ENCODE results near the gene THRA.

The THRA gene

DNA sequence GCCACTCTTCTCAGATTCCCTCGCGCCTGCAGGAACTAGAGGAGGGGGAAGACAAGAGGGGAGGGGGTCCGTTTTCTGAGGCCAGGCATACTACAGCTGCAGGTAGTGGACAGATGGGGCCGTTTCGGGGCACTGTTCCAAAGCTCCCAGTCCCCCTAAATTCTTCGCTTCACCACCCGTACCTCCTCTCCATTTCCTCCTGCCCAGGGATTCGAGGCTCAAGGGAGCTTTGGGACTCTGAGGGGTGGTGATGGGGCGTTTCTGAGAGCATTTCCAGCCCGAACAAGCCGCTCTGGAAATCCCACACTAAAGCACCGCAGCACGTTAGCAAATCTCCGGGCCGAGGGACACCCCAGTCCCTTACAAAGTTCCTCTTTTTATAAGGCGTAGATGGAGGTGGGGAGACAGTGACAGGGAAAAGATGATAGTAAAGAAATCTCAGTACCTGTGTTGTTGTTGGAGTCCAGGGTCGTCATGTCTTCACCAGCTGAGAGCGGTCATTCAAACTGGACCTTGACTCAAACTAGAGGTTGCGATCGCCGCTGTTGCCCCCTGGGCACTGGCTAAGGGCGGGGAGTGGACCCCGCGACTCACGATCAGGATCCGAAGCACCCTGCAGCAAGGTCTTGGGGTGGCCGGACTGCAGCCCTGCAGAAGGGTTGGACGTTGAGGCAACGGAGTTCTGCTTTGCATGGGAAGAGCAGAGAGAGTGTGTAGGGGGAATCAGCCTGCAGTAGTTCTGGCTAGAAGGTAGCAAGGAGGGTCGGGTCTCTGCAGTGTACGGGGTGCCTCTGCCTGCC lies 37.1 kb downstream of the THRA start (continued):
- no peak for TF ChIP-seq GLIS3 (CRISPR knock-in tag; IDR thresholded peaks at IDR 0.05)
- TF ChIP-seq BACH2 (CRISPR knock-in tag; IDR thresholded peaks at IDR 0.05; ENCODE audit: borderline replicate concordance): no peak
- TF ChIP-seq OSR1 (CRISPR knock-in tag; IDR thresholded peaks at IDR 0.05): no peak
- TF ChIP-seq CREB5 (CRISPR knock-in tag; IDR thresholded peaks at IDR 0.05; ENCODE audit: low read depth): no peak
- TF ChIP-seq TOX (CRISPR knock-in tag; IDR thresholded peaks at IDR 0.05; ENCODE audit: borderline replicate concordance): no peak
- TF ChIP-seq ARNTL (CRISPR knock-in tag; IDR thresholded peaks at IDR 0.05; ENCODE audit: borderline replicate concordance, low read depth): no peak
- TF ChIP-seq SNAI2 (CRISPR knock-in tag; IDR thresholded peaks at IDR 0.05): no peak
- TF ChIP-seq ZFP3 (CRISPR knock-in tag; IDR thresholded peaks at IDR 0.05): no peak
- no peak for TF ChIP-seq PPARA (CRISPR knock-in tag; IDR thresholded peaks at IDR 0.05; ENCODE audit: borderline replicate concordance)
- no peak for TF ChIP-seq ZNF565 (CRISPR knock-in tag; conservative IDR thresholded peaks at IDR 0.05; ENCODE audit: low read depth)
- no peak for TF ChIP-seq TCF4 (CRISPR knock-in tag; IDR thresholded peaks at IDR 0.05; ENCODE audit: borderline replicate concordance)
- TF ChIP-seq ISL1 (CRISPR knock-in tag; IDR thresholded peaks at IDR 0.05): no peak
- TF ChIP-seq, protein P1, sequence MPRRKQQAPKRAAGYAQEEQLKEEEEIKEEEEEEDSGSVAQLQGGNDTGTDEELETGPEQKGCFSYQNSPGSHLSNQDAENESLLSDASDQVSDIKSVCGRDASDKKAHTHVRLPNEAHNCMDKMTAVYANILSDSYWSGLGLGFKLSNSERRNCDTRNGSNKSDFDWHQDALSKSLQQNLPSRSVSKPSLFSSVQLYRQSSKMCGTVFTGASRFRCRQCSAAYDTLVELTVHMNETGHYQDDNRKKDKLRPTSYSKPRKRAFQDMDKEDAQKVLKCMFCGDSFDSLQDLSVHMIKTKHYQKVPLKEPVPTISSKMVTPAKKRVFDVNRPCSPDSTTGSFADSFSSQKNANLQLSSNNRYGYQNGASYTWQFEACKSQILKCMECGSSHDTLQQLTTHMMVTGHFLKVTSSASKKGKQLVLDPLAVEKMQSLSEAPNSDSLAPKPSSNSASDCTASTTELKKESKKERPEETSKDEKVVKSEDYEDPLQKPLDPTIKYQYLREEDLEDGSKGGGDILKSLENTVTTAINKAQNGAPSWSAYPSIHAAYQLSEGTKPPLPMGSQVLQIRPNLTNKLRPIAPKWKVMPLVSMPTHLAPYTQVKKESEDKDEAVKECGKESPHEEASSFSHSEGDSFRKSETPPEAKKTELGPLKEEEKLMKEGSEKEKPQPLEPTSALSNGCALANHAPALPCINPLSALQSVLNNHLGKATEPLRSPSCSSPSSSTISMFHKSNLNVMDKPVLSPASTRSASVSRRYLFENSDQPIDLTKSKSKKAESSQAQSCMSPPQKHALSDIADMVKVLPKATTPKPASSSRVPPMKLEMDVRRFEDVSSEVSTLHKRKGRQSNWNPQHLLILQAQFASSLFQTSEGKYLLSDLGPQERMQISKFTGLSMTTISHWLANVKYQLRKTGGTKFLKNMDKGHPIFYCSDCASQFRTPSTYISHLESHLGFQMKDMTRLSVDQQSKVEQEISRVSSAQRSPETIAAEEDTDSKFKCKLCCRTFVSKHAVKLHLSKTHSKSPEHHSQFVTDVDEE (CRISPR knock-in tag; IDR thresholded peaks at IDR 0.05): no peak
- no peak for TF ChIP-seq ZNF70 (CRISPR knock-in tag; IDR thresholded peaks at IDR 0.05)

DNA sequence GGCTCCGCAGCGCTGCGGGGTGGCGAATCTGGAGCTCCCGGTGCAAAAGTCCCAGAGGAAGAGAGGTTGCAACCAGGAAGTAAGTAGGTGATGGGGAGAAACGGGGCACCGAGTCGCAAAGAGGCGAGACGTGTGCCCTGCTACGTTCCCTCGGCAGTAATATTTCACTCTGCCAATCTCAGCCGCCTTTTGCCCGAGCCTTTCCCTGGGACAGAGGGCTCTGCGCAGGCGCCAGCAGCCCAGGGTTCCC lies 37.6 kb downstream of the THRA start, which contains the start of gene NR1D1:
Gene NR1D1 (minus strand): TSS at position 171 of the 250 bp plus-strand sequence. CDS start 495 bp downstream, outside the sequence.
- TF ChIP-seq TCF4 (CRISPR knock-in tag; IDR thresholded peaks at IDR 0.05; ENCODE audit: borderline replicate concordance) (no peak), BACH2 (CRISPR knock-in tag; IDR thresholded peaks at IDR 0.05; ENCODE audit: borderline replicate concordance) (no peak), ZNF70 (CRISPR knock-in tag; IDR thresholded peaks at IDR 0.05) (no peak), ZNF565 (CRISPR knock-in tag; conservative IDR thresholded peaks at IDR 0.05; ENCODE audit: low read depth) (no peak), ARNTL (CRISPR knock-in tag; IDR thresholded peaks at IDR 0.05; ENCODE audit: borderline replicate concordance, low read depth) (no peak)
- ATAC-seq: peak; percentile 76; the same call in 2 of the 3 replicates

GRCh38 chr17:40100669-40101366 lies 38.1 kb downstream of the THRA start:
- TF ChIP-seq ARNTL (CRISPR knock-in tag; IDR thresholded peaks at IDR 0.05; ENCODE audit: borderline replicate concordance, low read depth) (peak; percentile 96), POU6F1 (CRISPR knock-in tag; IDR thresholded peaks at IDR 0.05; ENCODE audit: borderline replicate concordance, low read depth) (no peak)
- peak; percentile 76 for ATAC-seq

DNA sequence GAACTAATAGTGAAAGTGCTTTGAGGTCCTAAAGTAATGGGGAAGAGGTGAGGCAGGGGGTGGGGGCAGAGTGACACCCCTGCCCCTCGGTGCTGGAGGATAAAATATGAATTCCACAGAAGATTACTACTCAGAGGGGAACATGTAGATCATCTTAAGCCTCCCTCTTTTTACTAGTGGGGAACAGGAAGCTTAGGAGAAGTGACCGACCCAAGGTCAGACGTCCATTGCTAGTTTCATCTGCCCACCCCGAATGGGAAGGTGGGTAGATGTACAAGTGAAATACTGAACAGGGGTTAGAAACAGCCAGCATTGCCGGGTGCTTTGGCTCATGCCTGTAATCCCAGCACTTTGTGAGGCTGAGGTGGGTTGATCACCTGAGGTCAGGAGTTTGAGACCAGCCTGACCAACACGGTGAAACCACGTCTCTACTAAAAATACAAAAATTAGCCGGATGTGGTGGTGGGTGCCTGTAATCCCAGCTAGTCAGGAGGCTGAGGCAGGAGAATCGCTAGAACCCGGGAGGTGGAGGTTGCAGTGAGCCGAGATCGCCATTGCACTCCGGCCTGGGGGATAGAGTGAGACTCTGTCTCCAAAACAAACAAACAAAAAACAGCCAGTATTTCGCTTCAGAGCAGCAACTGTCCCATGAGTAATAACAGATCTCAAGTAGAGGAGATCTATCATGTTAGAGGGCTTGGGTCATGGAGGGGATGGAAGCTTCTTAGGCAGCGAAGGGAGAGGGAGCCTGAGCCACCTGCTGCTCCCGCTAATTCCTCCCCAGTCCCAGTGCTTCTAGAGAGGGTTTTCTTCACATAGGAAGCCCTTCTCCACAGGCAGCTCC lies 38.8 kb downstream of the THRA start:
- TF ChIP-seq CREB5 (CRISPR knock-in tag; IDR thresholded peaks at IDR 0.05; ENCODE audit: low read depth) (no peak), ZNF8 (CRISPR knock-in tag; IDR thresholded peaks at IDR 0.05) (no peak), TOX (CRISPR knock-in tag; IDR thresholded peaks at IDR 0.05; ENCODE audit: borderline replicate concordance) (no peak), BACH2 (CRISPR knock-in tag; IDR thresholded peaks at IDR 0.05; ENCODE audit: borderline replicate concordance) (no peak), OSR1 (CRISPR knock-in tag; IDR thresholded peaks at IDR 0.05) (no peak), SNAI2 (CRISPR knock-in tag; IDR thresholded peaks at IDR 0.05) (no peak), GLIS3 (CRISPR knock-in tag; IDR thresholded peaks at IDR 0.05) (no peak), RARB (CRISPR knock-in tag; IDR thresholded peaks at IDR 0.05) (no peak)
- no peak for ATAC-seq
